ENCODE measurements around the gene CCDC32. TPM values are rescaled to one million over a fixed set of nuclear protein-coding genes. Genes with fewer than 3 reads are reported as not detected.

CCDC32 gene
- total and polyA plus RNA-seq, 2 of the 13 experiments (the other 11 are each of a cell fraction or from before 2014, with no cell fraction given), result 10.8 to 23.2 TPM

GRCh38 chr15:40593588-40594428 lies 29.0 kb upstream of the CCDC32 start, which contains the start of gene KNL1 (continued):
- TF ChIP-seq, protein P1, sequence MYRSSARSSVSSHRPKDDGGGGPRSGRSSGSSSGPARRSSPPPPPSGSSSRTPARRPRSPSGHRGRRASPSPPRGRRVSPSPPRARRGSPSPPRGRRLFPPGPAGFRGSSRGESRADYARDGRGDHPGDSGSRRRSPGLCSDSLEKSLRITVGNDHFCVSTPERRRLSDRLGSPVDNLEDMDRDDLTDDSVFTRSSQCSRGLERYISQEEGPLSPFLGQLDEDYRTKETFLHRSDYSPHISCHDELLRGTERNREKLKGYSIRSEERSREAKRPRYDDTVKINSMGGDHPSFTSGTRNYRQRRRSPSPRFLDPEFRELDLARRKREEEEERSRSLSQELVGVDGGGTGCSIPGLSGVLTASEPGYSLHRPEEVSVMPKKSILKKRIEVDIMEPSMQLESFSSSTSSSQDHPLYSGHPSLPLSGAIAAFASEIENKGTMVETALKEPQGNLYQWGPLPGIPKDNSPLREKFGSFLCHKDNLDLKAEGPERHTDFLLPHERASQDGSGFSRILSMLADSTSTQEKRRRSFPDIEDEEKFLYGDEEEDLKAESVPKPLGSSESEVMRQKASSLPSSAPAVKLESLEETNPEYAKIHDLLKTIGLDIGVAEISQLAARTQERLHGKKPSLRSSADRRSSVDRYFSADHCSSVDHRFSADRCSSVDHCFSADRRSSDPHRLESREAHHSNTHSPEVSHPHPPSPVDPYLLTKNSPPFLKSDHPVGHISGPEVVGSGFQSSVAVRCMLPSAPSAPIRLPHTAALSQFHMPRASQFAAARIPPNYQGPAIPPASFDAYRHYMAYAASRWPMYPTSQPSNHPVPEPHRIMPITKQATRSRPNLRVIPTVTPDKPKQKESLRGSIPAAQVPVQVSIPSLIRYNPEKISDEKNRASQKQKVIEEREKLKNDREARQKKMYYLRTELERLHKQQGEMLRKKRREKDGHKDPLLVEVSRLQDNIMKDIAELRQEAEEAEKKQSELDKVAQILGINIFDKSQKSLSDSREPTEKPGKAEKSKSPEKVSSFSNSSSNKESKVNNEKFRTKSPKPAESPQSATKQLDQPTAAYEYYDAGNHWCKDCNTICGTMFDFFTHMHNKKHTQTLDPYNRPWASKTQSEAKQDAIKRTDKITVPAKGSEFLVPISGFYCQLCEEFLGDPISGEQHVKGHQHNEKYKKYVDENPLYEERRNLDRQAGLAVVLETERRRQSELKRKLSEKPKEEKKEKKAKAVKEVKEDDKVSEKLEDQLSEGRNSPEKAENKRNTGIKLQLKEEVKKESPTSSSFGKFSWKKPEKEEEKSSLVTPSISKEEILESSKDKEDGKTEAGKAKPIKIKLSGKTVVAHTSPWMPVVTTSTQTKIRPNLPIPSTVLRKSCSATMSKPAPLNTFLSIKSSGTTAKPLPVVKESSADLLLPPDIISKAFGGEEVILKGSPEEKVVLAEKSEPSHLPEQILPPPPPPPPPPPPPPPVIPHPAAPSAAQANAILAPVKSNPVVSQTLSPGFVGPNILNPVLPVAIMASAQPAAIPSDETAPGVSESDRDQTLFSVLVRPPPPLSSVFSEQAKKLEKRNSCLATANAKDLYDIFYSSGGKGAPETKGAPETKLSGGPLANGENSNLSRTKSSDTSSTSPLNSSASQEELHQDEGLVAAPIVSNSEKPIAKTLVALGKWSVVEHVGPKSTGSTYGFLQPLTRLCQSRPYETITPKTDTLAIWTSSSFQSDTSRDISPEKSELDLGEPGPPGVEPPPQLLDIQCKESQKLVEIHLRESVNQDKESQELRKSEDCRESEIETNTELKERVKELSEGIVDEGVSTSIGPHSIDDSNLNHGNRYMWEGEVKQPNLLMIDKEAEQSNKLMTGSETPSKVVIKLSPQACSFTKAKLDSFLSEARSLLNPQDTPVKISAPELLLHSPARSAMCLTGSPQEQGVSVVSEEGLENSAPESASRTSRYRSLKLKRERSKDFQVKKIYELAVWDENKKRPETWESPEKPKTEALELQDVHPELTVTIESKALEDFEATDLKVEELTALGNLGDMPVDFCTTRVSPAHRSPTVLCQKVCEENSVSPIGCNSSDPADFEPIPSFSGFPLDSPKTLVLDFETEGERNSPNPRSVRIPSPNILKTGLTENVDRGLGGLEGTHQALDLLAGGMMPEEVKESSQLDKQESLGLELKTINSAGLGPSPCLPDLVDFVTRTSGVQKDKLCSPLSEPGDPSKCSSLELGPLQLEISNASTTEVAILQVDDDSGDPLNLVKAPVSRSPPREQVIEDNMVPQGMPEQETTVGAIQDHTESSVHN (CRISPR knock-in tag; IDR thresholded peaks at IDR 0.05), result no peak
- TF ChIP-seq ZNF33B (CRISPR knock-in tag; IDR thresholded peaks at IDR 0.05) (peak; percentile 91; the same call in 1 of the 2 replicates), UBTF (CRISPR knock-in tag; IDR thresholded peaks at IDR 0.05) (no peak; the same call in 1 of the 2 replicates), ZBTB25 (CRISPR knock-in tag; IDR thresholded peaks at IDR 0.05) (peak; percentile 73), PAX8 (CRISPR knock-in tag; IDR thresholded peaks at IDR 0.05; ENCODE audit: borderline replicate concordance) (no peak), KLF12 (CRISPR knock-in tag; IDR thresholded peaks at IDR 0.05; ENCODE audit: borderline replicate concordance) (no peak), KDM5A (IDR thresholded peaks at IDR 0.05; ENCODE audit: borderline replicate concordance, low read length) (peak; percentile 81; the same call in 1 of the 2 replicates)
- TF ChIP-seq, protein P2, sequence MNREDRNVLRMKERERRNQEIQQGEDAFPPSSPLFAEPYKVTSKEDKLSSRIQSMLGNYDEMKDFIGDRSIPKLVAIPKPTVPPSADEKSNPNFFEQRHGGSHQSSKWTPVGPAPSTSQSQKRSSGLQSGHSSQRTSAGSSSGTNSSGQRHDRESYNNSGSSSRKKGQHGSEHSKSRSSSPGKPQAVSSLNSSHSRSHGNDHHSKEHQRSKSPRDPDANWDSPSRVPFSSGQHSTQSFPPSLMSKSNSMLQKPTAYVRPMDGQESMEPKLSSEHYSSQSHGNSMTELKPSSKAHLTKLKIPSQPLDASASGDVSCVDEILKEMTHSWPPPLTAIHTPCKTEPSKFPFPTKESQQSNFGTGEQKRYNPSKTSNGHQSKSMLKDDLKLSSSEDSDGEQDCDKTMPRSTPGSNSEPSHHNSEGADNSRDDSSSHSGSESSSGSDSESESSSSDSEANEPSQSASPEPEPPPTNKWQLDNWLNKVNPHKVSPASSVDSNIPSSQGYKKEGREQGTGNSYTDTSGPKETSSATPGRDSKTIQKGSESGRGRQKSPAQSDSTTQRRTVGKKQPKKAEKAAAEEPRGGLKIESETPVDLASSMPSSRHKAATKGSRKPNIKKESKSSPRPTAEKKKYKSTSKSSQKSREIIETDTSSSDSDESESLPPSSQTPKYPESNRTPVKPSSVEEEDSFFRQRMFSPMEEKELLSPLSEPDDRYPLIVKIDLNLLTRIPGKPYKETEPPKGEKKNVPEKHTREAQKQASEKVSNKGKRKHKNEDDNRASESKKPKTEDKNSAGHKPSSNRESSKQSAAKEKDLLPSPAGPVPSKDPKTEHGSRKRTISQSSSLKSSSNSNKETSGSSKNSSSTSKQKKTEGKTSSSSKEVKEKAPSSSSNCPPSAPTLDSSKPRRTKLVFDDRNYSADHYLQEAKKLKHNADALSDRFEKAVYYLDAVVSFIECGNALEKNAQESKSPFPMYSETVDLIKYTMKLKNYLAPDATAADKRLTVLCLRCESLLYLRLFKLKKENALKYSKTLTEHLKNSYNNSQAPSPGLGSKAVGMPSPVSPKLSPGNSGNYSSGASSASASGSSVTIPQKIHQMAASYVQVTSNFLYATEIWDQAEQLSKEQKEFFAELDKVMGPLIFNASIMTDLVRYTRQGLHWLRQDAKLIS (CRISPR knock-in tag; IDR thresholded peaks at IDR 0.05), result no peak
- TF ChIP-seq, protein P3, sequence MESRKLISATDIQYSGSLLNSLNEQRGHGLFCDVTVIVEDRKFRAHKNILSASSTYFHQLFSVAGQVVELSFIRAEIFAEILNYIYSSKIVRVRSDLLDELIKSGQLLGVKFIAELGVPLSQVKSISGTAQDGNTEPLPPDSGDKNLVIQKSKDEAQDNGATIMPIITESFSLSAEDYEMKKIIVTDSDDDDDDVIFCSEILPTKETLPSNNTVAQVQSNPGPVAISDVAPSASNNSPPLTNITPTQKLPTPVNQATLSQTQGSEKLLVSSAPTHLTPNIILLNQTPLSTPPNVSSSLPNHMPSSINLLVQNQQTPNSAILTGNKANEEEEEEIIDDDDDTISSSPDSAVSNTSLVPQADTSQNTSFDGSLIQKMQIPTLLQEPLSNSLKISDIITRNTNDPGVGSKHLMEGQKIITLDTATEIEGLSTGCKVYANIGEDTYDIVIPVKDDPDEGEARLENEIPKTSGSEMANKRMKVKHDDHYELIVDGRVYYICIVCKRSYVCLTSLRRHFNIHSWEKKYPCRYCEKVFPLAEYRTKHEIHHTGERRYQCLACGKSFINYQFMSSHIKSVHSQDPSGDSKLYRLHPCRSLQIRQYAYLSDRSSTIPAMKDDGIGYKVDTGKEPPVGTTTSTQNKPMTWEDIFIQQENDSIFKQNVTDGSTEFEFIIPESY (CRISPR knock-in tag; IDR thresholded peaks at IDR 0.05), result peak; percentile 27; the same call in 1 of the 2 replicates
